ENCODE data around the gene SGCD. TPM values are rescaled to one million over a fixed set of nuclear protein-coding genes. Genes with fewer than 3 reads are reported as not detected.

Gene SGCD
- total RNA-seq, 4 donors from 2014 or later: 0.53 to 2.3 (median 1.2) TPM

DNA sequence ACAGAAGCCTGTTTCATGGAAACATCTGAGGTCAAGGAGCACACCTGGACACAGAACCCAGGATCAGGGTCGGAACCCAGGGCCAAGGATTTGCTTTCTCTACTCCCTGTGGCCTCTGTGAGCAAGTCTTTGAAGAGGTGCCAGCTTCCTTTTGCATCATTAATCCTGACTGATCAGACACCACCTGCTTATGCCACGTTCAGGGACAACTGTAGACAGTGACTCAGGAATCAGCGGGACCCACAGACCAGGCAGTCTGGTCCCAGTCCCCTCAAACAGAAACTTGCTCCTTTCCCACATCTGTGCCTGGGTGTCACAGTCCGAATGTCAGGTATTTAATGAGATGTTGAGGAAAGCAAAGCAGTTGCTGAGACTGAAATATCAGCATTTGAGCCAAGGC lies 154.8 kb downstream of the SGCD start:
- DNase-seq (ENCODE audit: low spot score in 2 of 2): no peak
- intact Hi-C loops (cut with DNase I; ENCODE audit: low total_unique reads): no loop called here
- H3K4me3 ChIP-seq (ENCODE audit: low read depth, poor library complexity, severe bottlenecking): no peak overlapping the region
- TF ChIP-seq, protein P1, sequence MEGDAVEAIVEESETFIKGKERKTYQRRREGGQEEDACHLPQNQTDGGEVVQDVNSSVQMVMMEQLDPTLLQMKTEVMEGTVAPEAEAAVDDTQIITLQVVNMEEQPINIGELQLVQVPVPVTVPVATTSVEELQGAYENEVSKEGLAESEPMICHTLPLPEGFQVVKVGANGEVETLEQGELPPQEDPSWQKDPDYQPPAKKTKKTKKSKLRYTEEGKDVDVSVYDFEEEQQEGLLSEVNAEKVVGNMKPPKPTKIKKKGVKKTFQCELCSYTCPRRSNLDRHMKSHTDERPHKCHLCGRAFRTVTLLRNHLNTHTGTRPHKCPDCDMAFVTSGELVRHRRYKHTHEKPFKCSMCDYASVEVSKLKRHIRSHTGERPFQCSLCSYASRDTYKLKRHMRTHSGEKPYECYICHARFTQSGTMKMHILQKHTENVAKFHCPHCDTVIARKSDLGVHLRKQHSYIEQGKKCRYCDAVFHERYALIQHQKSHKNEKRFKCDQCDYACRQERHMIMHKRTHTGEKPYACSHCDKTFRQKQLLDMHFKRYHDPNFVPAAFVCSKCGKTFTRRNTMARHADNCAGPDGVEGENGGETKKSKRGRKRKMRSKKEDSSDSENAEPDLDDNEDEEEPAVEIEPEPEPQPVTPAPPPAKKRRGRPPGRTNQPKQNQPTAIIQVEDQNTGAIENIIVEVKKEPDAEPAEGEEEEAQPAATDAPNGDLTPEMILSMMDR (IDR thresholded peaks at IDR 0.05): no peak
- no peak for TF ChIP-seq POLR2A (IDR thresholded peaks at IDR 0.05)
- 68 to 76% methylated on average over 4 of the region's 4 CpGs for WGBS, 2 donors

- H3K4me3 ChIP-seq (ENCODE audit: low read depth, poor library complexity, severe bottlenecking): no peak overlapping the region
- TF ChIP-seq, protein P1 (IDR thresholded peaks at IDR 0.05): no peak
- TF ChIP-seq POLR2A (IDR thresholded peaks at IDR 0.05): no peak
- intact Hi-C loops (cut with DNase I; ENCODE audit: low total_unique reads): no loop called here
- DNase-seq (ENCODE audit: low spot score in 2 of 2): no peak
Measured at GRCh38 chr5:156482818-156483217, 155.9 kb downstream of the SGCD start.

DNA sequence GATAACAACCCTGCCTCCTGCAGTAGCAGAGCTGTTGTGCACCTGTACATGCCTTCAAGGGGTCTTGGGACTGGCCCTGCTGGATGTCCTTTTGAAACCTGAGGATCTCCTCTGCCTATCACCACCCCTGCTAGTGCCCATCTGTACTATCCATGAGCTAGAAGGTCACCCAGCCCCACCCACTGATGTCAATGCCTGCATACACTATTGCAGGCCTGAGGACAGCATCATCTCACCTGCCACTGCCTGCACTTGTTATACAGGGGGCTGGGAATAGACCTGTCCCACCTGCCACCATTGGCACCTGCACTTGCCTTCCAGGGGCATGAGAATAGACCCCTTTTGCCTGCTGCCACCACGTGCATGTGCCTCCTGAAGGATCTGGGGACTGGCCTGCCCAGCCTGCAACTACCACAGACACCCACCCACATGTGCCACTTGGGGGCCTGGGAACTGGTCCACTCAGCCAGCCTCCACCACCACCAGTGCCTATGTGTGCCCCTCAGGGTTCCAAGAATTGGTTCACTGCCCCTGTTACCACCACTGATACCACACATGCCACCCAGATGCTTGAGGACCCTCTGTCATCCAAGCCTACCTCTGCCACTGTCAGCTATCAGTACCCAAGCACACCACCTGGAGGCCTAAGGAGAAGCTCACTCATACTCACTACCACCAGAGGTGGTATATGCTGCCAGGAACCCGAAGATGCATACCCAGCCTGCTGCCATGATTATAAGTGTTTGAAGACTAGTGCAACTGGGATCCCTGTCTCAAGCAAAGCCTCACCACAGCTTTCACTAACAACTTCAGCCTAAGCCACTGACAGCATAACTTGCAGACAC lies 159.7 kb downstream of the SGCD start:
- DNase-seq (ENCODE audit: low spot score in 2 of 2): no peak
- H3K4me3 ChIP-seq (ENCODE audit: low read depth, poor library complexity, severe bottlenecking): no peak overlapping the region
- 90 to 100% methylated on average over 2 of the region's 2 CpGs for WGBS, 2 donors
- intact Hi-C loops (cut with DNase I; ENCODE audit: low total_unique reads): no loop called here
- TF ChIP-seq POLR2A (IDR thresholded peaks at IDR 0.05): no peak
- TF ChIP-seq, protein P1 (IDR thresholded peaks at IDR 0.05): no peak

DNA sequence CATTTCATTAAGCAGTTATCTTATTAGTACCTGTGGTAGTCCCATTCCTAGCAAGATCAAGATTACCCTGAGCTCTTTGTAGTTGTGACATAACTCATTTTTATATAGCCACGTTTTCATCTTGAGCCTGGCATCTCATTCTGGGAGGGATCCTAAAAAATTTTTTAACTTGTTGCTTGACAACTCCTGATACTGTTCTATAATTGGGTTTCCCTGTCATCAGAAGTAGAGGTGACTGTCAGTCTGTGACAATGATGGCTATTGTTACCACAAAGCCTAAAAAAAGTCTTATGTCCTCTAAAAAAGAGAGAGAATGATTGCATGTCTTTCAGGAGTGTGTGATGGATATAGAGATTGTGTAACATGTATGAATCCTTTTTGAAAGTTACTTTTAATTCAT lies 164.8 kb downstream of the SGCD start:
- no peak for DNase-seq (ENCODE audit: low spot score in 2 of 2)
- H3K4me3 ChIP-seq (ENCODE audit: low read depth, poor library complexity, severe bottlenecking): no peak overlapping the region
- no peak for TF ChIP-seq POLR2A (IDR thresholded peaks at IDR 0.05)
- TF ChIP-seq, protein P1 (IDR thresholded peaks at IDR 0.05): no peak
- 11 to 21% methylated on average over 1 of the region's 1 CpG for WGBS, 2 donors
- intact Hi-C loops (cut with DNase I; ENCODE audit: low total_unique reads): no loop called here

DNA sequence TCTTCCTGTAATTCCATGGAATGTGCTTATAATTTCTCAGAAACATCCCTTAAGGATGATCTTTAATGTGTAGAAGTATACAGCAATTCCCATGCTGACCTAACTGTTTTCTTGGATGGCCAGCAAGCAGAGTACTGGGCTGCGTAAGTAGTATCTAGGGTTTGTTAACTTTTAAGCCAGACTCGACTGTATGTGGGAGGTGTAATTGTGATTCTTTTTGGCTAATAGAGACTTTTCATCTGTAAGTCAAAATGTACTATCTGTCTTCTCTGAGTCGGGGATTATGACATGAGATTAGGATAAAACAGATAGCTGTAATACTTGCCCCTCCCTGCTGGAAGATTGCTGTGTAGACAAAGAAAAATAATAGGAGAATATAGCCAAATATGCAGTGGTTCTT lies 169.3 kb downstream of the SGCD start:
- TF ChIP-seq POLR2A (IDR thresholded peaks at IDR 0.05): no peak
- TF ChIP-seq, protein P1 (IDR thresholded peaks at IDR 0.05): no peak
- DNase-seq (ENCODE audit: low spot score in 2 of 2): no peak
- WGBS, 2 donors: 69 to 73% methylated on average over 3 of the region's 3 CpGs
- no peak overlapping the region for H3K4me3 ChIP-seq (ENCODE audit: low read depth, poor library complexity, severe bottlenecking)
- intact Hi-C loops (cut with DNase I; ENCODE audit: low total_unique reads): no loop called here

DNA sequence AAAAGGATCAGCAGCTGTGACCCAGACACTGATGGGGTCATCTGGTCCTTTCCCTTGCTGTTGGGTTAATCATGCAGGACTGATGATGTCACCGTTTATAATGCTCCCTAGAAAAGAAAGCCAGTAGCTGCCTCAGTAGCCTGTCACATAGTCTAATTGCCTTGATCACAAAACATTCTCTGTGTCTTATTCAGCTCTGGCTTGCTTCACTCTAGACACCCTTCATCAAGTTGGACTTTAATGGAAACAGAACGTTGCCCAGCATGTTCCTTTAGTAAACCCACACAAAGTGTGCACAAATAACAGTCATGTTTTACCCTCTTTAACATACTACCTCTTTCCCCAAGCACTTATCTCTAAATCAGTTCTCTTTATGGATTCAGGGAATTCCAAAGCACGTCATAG lies 170.8 kb downstream of the SGCD start:
- no peak for DNase-seq (ENCODE audit: low spot score in 2 of 2)
- 38 to 49% methylated on average over 3 of the region's 3 CpGs for WGBS, 2 donors
- no peak for TF ChIP-seq POLR2A (IDR thresholded peaks at IDR 0.05)
- TF ChIP-seq, protein P1 (IDR thresholded peaks at IDR 0.05): no peak

More for the DNA sequence above, 170.8 kb downstream of the SGCD start:
- intact Hi-C loops (cut with DNase I; ENCODE audit: low total_unique reads): no loop called here
- no peak overlapping the region for H3K4me3 ChIP-seq (ENCODE audit: low read depth, poor library complexity, severe bottlenecking)
